Fibroblast of skin of left quadriceps (primary cell): Measurements from ENCODE around the gene DPP10.

ENCODE experiments used
- DNase-seq, 2 experiments: peaks; one replicate each; pipeline ENCODE4 v3.0.0-alpha.2; 2013; ENCODE audit warnings: low read depth in 2 of 2

Gene DPP10

GRCh38 chr2:115568643-115569042 lies 1126.2 kb downstream of the DPP10 start:
- DNase-seq, result no peak

- DNase-seq, result no peak
Measured at GRCh38 chr2:115569547-115569946, 1127.1 kb downstream of the DPP10 start.

DNA sequence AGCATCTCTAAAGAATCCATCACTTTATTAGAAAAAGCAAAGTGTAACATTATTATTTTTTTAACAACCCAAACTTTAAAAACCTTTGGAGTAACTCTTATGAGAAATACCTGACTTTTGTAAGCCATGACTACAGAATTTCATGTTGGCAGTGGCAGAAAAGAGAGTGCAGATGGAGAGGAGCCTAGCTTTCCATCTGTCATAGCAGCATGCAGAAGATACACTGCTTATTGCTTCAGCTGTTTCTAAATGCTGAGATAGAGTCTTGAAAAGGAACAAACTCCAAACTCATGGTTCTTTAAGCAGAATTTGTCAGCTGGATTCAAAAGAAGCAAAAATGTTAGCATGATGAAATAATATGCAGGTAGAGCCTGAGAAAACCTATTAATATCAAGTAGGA lies 1130.3 kb downstream of the DPP10 start:
- DNase-seq, result no peak

- no peak for DNase-seq
Measured at GRCh38 chr2:115573756-115574155, 1131.3 kb downstream of the DPP10 start.

- DNase-seq, result no peak
Measured at GRCh38 chr2:115574667-115575066, 1132.2 kb downstream of the DPP10 start.

DNA sequence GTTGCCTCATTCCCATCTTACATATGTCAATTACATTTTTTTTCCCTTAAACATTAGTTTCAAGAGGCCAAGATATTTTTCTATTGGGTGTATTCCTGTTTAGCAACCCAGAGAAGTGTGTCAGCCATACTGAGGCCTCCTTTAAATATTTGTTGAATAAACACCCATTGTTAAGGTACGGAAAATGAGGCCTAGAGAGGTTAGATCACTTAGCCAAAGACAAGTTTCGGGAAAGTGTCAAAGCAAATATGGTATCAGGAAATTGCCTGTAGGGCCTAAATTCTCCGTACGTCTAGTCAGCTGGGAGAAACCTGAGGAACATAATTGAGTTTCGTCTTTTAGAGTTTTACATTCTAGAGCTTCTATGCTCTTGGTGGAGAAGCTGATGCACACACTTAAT lies 1138.3 kb downstream of the DPP10 start:
- no peak for DNase-seq

GRCh38 chr2:115584507-115584906 lies 1142.1 kb downstream of the DPP10 start:
- no peak for DNase-seq

DNA sequence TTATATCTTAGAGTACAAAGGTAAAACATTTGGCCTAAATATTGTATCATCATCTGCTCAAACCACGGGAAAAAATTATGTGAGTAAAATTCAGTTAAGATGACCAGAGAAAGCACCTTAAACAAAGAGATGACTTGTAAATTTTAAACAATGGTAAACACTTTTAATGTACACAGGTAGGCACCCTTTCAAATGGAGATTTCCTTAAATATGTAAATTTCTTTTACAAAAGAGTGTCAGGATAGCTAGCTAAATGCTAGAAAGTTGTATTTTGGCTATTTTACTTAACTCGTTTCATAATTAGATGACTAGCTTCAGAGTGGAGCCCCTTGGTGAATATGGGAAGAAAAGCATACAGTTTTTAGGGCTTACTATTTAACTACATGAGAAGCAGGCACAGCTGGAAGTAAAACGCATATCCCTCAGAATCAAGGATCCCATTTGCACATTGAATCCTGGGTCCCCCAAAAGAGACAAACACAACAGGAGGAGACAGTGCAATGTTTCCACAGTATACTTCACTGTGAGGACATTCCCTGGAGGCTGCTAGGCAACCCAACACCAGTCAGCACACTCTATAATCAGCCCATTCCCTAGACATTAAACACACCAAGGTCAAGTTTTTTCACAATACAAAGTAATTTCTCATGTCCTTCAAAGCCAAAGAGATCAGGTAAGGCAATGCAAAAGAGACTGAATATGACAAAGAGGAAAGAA lies 1154.4 kb downstream of the DPP10 start:
- no peak for DNase-seq

- DNase-seq, result no peak
Measured at GRCh38 chr2:115603285-115603684, 1160.8 kb downstream of the DPP10 start.

- DNase-seq, result no peak
Measured at GRCh38 chr2:115606350-115606749, 1163.9 kb downstream of the DPP10 start.

GRCh38 chr2:115609978-115610377 lies 1167.5 kb downstream of the DPP10 start:
- DNase-seq, result no peak

- DNase-seq, result no peak
Measured at GRCh38 chr2:115610888-115611287, 1168.4 kb downstream of the DPP10 start.

- DNase-seq, result no peak
Measured at GRCh38 chr2:115624332-115624731, 1181.9 kb downstream of the DPP10 start.

DNA sequence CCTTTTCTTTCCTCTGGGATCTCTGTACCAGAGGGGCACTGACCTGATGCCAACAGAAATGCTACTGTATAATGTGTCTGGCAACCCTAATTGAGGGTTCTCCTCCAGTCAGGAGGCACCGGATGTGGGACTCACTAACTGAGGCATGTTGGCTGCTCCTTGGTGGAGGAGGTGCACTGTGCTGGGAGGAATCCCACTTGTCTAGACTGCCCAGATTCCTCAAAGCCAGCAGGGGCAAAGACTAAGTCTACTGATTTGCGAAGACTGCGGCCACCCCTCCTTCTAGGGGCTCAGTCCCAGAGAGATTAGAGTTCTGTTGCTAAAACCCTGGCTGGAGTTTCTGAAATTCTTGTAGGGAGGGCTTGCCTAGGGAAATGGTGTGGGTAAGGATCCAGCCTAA lies 1192.1 kb downstream of the DPP10 start:
- DNase-seq, result no peak

- DNase-seq, result no peak
Measured at GRCh38 chr2:115635430-115635829, 1193.0 kb downstream of the DPP10 start.

- DNase-seq, result no peak
Measured at GRCh38 chr2:115649731-115650130, 1207.3 kb downstream of the DPP10 start.

DNA sequence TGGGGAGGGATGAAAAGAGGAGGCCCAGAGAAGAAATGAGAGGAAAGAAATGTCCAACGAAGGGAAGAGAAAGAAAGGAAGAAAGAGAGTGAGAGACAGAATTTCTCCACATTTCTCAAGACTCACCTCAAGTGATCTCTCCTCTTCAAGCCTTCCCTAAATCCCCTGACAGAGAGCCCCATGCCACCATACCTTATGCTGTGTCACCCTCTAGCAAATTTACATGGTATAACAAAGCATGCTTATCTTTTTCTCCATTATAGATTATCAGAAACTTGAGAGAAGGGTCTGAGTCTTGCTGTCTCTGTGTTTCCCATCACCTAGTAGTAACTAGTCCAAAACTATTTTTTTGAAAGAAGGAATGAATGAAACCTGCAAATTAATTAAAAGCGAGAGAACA lies 1208.4 kb downstream of the DPP10 start:
- no peak for DNase-seq

DNA sequence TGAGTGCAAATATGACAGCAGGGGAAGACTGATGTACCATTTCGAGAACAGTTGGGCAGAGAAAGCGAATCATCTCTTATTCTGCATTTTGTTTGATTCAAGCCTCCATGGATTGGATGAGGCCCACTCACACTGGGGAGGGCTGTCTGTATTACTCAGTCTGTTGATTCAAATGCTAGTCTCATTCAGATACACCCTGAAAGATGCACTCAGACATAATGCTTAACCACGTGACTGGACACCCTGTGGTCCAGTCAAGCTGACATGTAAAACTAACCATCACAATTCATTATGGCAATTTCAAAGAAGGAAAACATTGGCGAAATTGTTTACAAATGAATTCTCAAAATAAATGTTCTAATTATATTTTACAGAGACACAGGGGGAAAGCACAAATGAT lies 1210.2 kb downstream of the DPP10 start:
- DNase-seq, result no peak

- no peak for DNase-seq
Measured at GRCh38 chr2:115654362-115654761, 1211.9 kb downstream of the DPP10 start.

- no peak for DNase-seq
Measured at GRCh38 chr2:115678129-115678528, 1235.7 kb downstream of the DPP10 start.

DNA sequence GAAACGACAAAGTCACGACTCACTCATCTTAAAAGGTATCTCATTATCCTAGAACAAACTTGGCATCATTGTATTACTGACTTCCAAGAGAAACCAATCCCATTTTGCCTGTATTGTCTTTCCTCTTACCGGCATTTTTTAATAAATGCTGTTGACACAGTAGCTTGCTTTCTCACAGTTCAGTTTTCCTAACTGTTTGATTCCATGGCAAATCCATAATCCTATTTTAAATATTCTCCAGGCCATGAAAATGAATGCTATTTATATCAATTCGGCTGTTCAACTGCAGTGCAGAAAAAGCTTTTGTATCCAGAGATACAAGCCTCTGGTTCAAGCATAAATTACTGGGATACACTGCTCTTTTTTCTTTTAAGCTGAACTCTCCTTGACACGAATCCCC lies 1241.9 kb downstream of the DPP10 start:
- no peak for DNase-seq

DNA sequence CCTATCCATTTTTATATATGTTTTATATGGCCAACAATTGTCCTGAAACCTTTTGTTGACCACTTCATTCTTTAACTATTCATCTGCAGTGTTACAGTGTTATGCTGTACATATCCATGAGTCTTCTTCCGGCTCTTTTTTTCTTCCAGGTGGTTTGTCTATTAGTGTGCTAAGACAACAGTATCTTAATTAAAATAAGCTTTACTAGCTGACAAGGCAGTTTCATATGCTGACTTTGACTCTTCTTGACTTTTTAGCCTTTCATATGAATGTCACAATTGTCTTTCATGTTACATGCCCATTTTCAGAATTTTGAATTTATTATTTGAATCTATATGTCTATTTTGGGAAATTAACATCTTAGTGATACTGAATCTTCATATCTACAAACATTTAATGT lies 1249.0 kb downstream of the DPP10 start:
- no peak for DNase-seq

- DNase-seq, result no peak
Measured at GRCh38 chr2:115694651-115695050, 1252.2 kb downstream of the DPP10 start.

DNA sequence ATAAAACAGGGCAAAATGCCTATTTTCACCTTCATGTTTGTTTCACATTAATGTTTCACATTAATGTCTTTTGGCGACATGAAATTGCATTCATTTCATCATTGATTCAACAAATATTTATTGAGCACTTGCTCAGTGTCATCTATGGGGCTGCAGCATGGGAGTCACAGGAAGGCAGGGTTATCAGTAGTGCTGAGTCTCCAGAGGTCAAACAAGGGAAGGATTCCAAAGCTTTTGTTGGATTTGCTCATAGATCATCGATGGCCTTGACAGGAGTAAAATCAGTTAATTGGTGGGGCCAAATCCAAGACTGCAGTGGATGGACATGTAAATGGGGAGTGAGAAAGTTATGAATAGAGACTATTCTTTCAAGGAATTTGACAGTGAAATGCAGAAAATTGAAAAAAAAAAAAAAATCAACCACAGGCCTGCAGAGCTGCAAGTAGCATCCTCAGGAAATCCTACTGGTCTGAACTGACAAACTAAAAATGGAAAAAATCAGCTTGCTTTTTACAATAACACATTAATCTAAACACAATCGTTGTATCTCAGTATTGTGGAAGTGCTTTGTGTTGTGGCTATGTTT lies 1290.8 kb downstream of the DPP10 start:
- no peak for DNase-seq
